ENCODE data around the gene CDC123. TPM values are rescaled to one million over a fixed set of nuclear protein-coding genes. Genes with fewer than 3 reads are reported as not detected.

CDC123 gene
- total RNA-seq, 2 experiments from 2014 or later = 129 to 151 TPM

Other genes with a start within 250 kb of the CDC123 start
- 10 to 100 TPM; 34.2 to 46.8 TPM for gene UPF2, start 153.4 kb upstream of the CDC123 start, total RNA-seq
- gene DHTKD1, start 127.2 kb upstream of the CDC123 start, total RNA-seq = 10 to 100 TPM; 13.0 to 15.5 TPM
- gene SEC61A2, start 66.5 kb upstream of the CDC123 start, total RNA-seq = 10 to 100 TPM; 11.3 to 12.0 TPM
- gene NUDT5, start 297 bp upstream of the CDC123 start, total RNA-seq = 100 to 1,000 TPM in 1 of 2 experiments, 10 to 100 TPM in 1; 99.9 to 108 TPM
- gene CAMK1D, start 153.4 kb downstream of the CDC123 start, total RNA-seq = 10 to 100 TPM; 16.0 to 16.3 TPM